Heart left ventricle (tissue), 16 donors: Measurements from ENCODE around the gene LPCAT4. TPM values are rescaled to one million over a fixed set of nuclear protein-coding genes. Genes with fewer than 3 reads are reported as not detected.
"Not testable (repeated sequence)": the region's sequence is repeated elsewhere in the genome, so short reads cannot be mapped to it uniquely, and the experiment has no call there.

ENCODE experiments used
- ATAC-seq, 4 donors: fragments of 200-7000 bp; cut with Tn5 transposase; one replicate each; pipeline ENCODE4 v1.9.1; 2020 to 2022; ENCODE audit warnings: moderate library complexity in 4 of 4, mild to moderate bottlenecking in 3 of 4, moderate number of reproducible peaks in 1 of 4
- DNase-seq, 5 donors: peaks; one replicate each; pipeline ENCODE4 v3.0.0-alpha.2; 2020
- H3K27ac ChIP-seq, 12 donors: fragments of 200-600 bp; sonication (generic) in 4 of 12; one replicate each; pipeline versions ENCODE4 v1.5.0 to v1.8.0; 2016 to 2022; ENCODE audit warnings: mild to moderate bottlenecking in 2 of 12
- H3K27me3 ChIP-seq, 9 donors: fragments of 200-600 bp; sonication (generic) in 2 of 9; one replicate each; pipeline versions ENCODE4 v1.5.1 to v1.8.0; 2016 to 2022; ENCODE audit warnings: mild to moderate bottlenecking in 3 of 9
- H3K36me3 ChIP-seq, 9 donors: fragments of 200-600 bp; sonication (generic) in 2 of 9; one replicate each; pipeline versions ENCODE4 v1.5.0 to v1.8.0; 2018 to 2022; ENCODE audit warnings: mild to moderate bottlenecking in 2 of 9
- H3K4me1 ChIP-seq, 12 donors: fragments of 200-600 bp; sonication (generic) in 4 of 12; one replicate each; pipeline versions ENCODE4 v1.5.0 to v1.8.0; 2016 to 2022; ENCODE audit warnings: mild to moderate bottlenecking in 3 of 12
- H3K4me3 ChIP-seq, 12 donors: fragments of 200-600 bp; sonication (generic) in 4 of 12; one replicate each; pipeline versions ENCODE4 v1.5.0 to v1.8.0; 2017 to 2022; ENCODE audit warnings: mild to moderate bottlenecking in 9 of 12, moderate library complexity in 4 of 12
- H3K9me3 ChIP-seq, 12 donors: fragments of 200-600 bp; sonication (generic) in 4 of 12; one replicate each; pipeline versions ENCODE4 v1.5.0 to v1.8.0; 2016 to 2022; ENCODE audit warnings: mild to moderate bottlenecking in 1 of 12
- CTCF ChIP-seq, 12 donors: fragments of 200-600 bp; sonication (generic) in 4 of 12; IDR thresholded peaks; one replicate each; pipeline versions ENCODE4 v1.5.0 to v1.8.0; 2018 to 2022; ENCODE audit warnings: antibody characterized with exemption in 12 of 12, mild to moderate bottlenecking in 5 of 12
- POLR2A ChIP-seq, 2 donors: fragments of 450-650 bp; IDR thresholded peaks; one replicate each; pipeline ENCODE4 v1.6.1; 2017; ENCODE audit warnings: antibody characterized with exemption in 2 of 2, mild to moderate bottlenecking in 2 of 2, moderate library complexity in 2 of 2
- WGBS, 4 donors: extraction: QIAGEN DNeasy Blood & Tissue Kit in 2 of 4; methylation state at CpG; one replicate each; pipeline versions ENCODE4 v1.1.5 to v1.1.7; 2013 to 2018; 5-methylcytosine and 5-hydroxymethylcytosine counted together
- intact Hi-C, 10 donors: fragments of 100-400 bp; cut with DNase I; formaldehyde crosslinking; loops; one replicate each; pipeline versions ENCODE4 v1.11.1 to v1.14.2; 2022
- long read RNA-seq, 3 donors: library from polyadenylated mRNA; unstranded; transcript quantifications; one replicate each; pipeline ENCODE4 v2.0.0, GENCODE V29; 2020 to 2021
- polyA plus RNA-seq, 2 donors: library from polyadenylated mRNA; stranded (reverse); fragments of 200-250 nt; gene quantifications; one replicate each; pipeline ENCODE4 v1.2.3, GENCODE V29; 2013
- total RNA-seq, 9 donors: library from RNA; depleted of rRNA in 2 of 9; stranded (reverse); fragments of >200 nt in 2 of 9; fragmentation: NEBNext Ultra II Directional in 3 of 9; extraction: Animal tissue kit (Norgen Biotek cat#: 25700) in 3 of 9; gene quantifications; one replicate each; pipeline versions ENCODE4 v1.1.0 to v1.2.4, GENCODE V29; 2016 to 2023
- donor health status: ischemic (EF 13 %, LVEDD 7.1; RV severe dilation, severe dysfunction).
- donor health status: healthy with polysubstance abuse.
- donor health status: DM: no; HTN: yes; CAD: no.
- donor health status: DM: no; HTN: no; CAD: no.
- donor health status: ischemic (EF 25% LVEDD 6.9; RV normal size, moderate dysfunction).
- donor health status: ischemic (EF 25% LVEDD 5.7; RV mildly dilated, moderate dysfunction).
- donor health status: healthy.
- donor health status: DM: yes; HTN: yes; CAD: no.
- donor health status: ischemic (EF 35%, LVEDD 5.7; RV mildly dilated, moderate dysfunction).
- donor health status: nonischemic (EF 11% LVEDD 7.7; RV severe dilation, severe dysfunction).
- donor health status: DM: yes; HTN: yes; CAD: no.
- donor health status: PGD.
- donor health status: ischemic (EF 29% LVEDD 5.4; RV normal size, mild dysfunction).
- donor health status: nonischemic (EF 23%, LVEDD 6.1; RV moderate dilation, normal function).

LPCAT4 gene, protein sequence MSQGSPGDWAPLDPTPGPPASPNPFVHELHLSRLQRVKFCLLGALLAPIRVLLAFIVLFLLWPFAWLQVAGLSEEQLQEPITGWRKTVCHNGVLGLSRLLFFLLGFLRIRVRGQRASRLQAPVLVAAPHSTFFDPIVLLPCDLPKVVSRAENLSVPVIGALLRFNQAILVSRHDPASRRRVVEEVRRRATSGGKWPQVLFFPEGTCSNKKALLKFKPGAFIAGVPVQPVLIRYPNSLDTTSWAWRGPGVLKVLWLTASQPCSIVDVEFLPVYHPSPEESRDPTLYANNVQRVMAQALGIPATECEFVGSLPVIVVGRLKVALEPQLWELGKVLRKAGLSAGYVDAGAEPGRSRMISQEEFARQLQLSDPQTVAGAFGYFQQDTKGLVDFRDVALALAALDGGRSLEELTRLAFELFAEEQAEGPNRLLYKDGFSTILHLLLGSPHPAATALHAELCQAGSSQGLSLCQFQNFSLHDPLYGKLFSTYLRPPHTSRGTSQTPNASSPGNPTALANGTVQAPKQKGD
- total RNA-seq (10 to 100 TPM in 8 of 9 donors, 1 to 10 TPM in 1; 9.8 to 80.0 (median 44.8) TPM), polyA plus RNA-seq (10 to 100 TPM; 12.9 to 49.7 TPM)
- long read RNA-seq, donor 1, transcript LPCAT4-201 (14 exons, 2,262 nt) = major isoform, 13 of 48 reads
- long read RNA-seq, donor 1, partial matches to known transcripts = 26 of 48 reads
- long read RNA-seq, donor 1, other reads (novel, unspliced or antisense) = 9 of 48 reads
- long read RNA-seq, donor 2, transcript LPCAT4-201 (14 exons, 2,262 nt) = major isoform, 5 of 38 reads
- long read RNA-seq, donor 2, partial matches to known transcripts = 28 of 38 reads
- long read RNA-seq, donor 2, other reads (novel, unspliced or antisense) = 5 of 38 reads
- long read RNA-seq, donor 3, partial matches to known transcripts = 14 of 22 reads
- long read RNA-seq, donor 3, other reads (novel, unspliced or antisense) = 3 of 22 reads

GRCh38 chr15:34367101-34368081 is at the start of gene LPCAT4:
LPCAT4 (minus strand) TSS chr15:34367196; CDS start chr15:34367100, 96 bp downstream.
- TF ChIP-seq CTCF (IDR thresholded peaks at IDR 0.05) = peak; percentile 86 to 99 (median 96)
- peak in 1 of 2 donors; percentile 75 for TF ChIP-seq POLR2A (IDR thresholded peaks at IDR 0.05)
- WGBS, 4 donors = 0% methylated on average over 21 to 80 of the region's 80 CpGs
- intact Hi-C loops = loop anchor here in 9 of 10 donors (1.0 to 10.0 kb wide), 12 partner anchors 24 to 303 kb away; partner anchors contain the start of genes EMC7 (in 5 of the 9), PGBD4 (in 4 of the 9), NOP10 (in 3 of the 9) and NUTM1 (in 3 of the 9)

GRCh38 chr15:34409511-34409910 is 42.5 kb upstream of the LPCAT4 start:
- DNase-seq, ATAC-seq, H3K4me3 ChIP-seq, H3K27ac ChIP-seq, intact Hi-C loops, H3K36me3 ChIP-seq, H3K9me3 ChIP-seq, H3K4me1 ChIP-seq, H3K27me3 ChIP-seq: not testable (repeated sequence)
- 95 to 96% methylated on average over 8 to 10 of the region's 19 CpGs; no CpG with 5 or more reads in 2 of the 4 donors for WGBS, 4 donors

More at GRCh38 chr15:34367101-34368081, at the start of gene LPCAT4:
- peak within 1 kb of the TSS; percentile 91 to 100 (median 98) for H3K27ac ChIP-seq
- H3K9me3 ChIP-seq = no peaks in the 10 kb centered on the region
- peak; percentile 89 to 94 (median 92) for DNase-seq
- H3K4me3 ChIP-seq = peak within 1 kb of the TSS; percentile 62 to 99 (median 88)
- no peaks in the 10 kb centered on the region for H3K27me3 ChIP-seq
- H3K36me3 ChIP-seq = peaks cover 0 to 16% (median 12%) of the 10 kb centered on the region in 9 donors
- ATAC-seq = peak; percentile 82 to 96 (median 90)
- peaks cover 0 to 25% (median 15%) of the 10 kb centered on the region in 12 donors for H3K4me1 ChIP-seq

DNA sequence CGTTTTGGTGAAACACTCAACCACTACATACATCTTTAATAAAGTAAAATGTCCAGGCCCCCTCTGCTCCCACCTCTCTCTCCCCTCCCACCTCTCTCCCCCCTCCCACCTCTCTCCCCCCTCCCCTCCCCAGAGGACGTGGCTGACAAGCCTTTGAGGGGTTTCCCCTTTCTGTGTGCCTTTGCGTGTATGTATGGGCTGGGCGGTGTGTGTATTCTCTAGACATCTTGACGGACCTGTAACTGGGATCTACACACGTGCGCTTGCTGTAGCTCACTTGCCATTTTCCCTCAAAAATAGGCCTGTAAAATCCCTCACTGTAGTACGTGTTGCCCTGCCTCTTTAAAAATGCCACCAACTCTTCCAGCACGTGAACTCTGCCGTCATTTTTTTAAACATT is 42.0 kb upstream of the LPCAT4 start:
- H3K4me1 ChIP-seq, ATAC-seq, DNase-seq, H3K4me3 ChIP-seq, intact Hi-C loops, H3K27ac ChIP-seq, H3K36me3 ChIP-seq, H3K27me3 ChIP-seq, H3K9me3 ChIP-seq: not testable (repeated sequence)
- 62 to 73% methylated on average over 3 of the region's 10 CpGs; no CpG with 5 or more reads in 2 of the 4 donors for WGBS, 4 donors

GRCh38 chr15:34403899-34404298 is 36.9 kb upstream of the LPCAT4 start:
- DNase-seq, H3K9me3 ChIP-seq, H3K4me3 ChIP-seq, H3K27me3 ChIP-seq, ATAC-seq, H3K27ac ChIP-seq, H3K4me1 ChIP-seq, H3K36me3 ChIP-seq, intact Hi-C loops: not testable (repeated sequence)
- WGBS, 4 donors = no CpG with 5 or more reads among the region's 3 CpGs

- intact Hi-C loops, H3K36me3 ChIP-seq, H3K4me1 ChIP-seq, H3K9me3 ChIP-seq, H3K4me3 ChIP-seq, DNase-seq, H3K27me3 ChIP-seq, H3K27ac ChIP-seq, ATAC-seq: not testable (repeated sequence)
- 73 to 100% (median 93%) methylated on average over 1 to 2 of the region's 4 CpGs for WGBS, 4 donors
These were observed 36.2 kb upstream of the LPCAT4 start for GRCh38 chr15:34403160-34403598.

DNA sequence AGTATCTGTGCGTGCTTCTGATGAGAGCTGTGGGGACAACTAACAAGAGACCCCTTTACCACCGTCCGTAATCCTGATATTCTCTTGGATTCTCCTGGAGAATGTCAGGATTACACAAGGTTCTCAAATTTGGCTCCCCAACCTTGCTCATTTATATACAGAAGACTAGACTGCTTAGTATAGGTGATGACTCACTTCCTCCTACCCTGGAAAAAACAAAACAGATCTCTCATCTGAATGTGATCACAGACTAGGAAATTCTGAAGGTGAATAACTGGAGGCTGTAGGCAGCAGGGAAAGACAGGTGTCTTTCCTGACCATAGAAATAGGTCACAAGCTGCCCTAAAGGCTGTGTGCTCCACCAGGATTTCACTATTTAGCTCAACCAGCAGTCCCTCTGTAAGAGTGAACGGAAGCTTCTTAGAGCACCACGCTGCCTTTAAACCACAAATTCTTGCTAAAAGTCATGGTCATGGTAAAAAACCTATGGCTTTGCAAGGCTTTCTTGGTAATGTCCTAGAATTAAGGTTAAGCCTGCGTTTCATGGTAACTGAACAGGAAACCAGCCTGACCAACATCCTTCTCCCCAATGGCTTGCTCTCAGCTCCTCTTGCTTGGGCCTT is 30.8 kb upstream of the LPCAT4 start:
- H3K9me3 ChIP-seq, H3K4me3 ChIP-seq, H3K4me1 ChIP-seq, H3K27ac ChIP-seq, H3K36me3 ChIP-seq, DNase-seq, ATAC-seq, intact Hi-C loops, H3K27me3 ChIP-seq: not testable (repeated sequence)
- WGBS, 4 donors = 89 to 96% methylated on average over 2 to 3 of the region's 6 CpGs; no CpG with 5 or more reads in 2 of the 4 donors

- H3K36me3 ChIP-seq, H3K27me3 ChIP-seq, H3K27ac ChIP-seq, H3K4me1 ChIP-seq, H3K9me3 ChIP-seq, H3K4me3 ChIP-seq, intact Hi-C loops, DNase-seq, ATAC-seq: not testable (repeated sequence)
- WGBS, 4 donors = 100% methylated on average over 1 of the region's 2 CpGs; no CpG with 5 or more reads in 3 of the 4 donors
These were observed 26.0 kb upstream of the LPCAT4 start for GRCh38 chr15:34392981-34393380.

GRCh38 chr15:34389594-34390086 is 22.6 kb upstream of the LPCAT4 start:
- H3K4me1 ChIP-seq, H3K27ac ChIP-seq, H3K9me3 ChIP-seq, intact Hi-C loops, H3K36me3 ChIP-seq, H3K27me3 ChIP-seq, DNase-seq, H3K4me3 ChIP-seq, ATAC-seq: not testable (repeated sequence)
- WGBS, 4 donors = no CpG with 5 or more reads among the region's 16 CpGs
